ENCODE data around the gene ACOX2. TPM values are rescaled to one million over a fixed set of nuclear protein-coding genes. Genes with fewer than 3 reads are reported as not detected.
A peak's percentile ranks its signal among the peaks of the same experiment; 100 is the strongest.
"Not testable (repeated sequence)": the region's sequence is repeated elsewhere in the genome, so short reads cannot be mapped to it uniquely, and the experiment has no call there.

Gene ACOX2
- total and polyA plus RNA-seq, 2 donors (not counting 1 experiment from before 2014, with no cell fraction given) = 19.0 to 20.5 TPM

DNA sequence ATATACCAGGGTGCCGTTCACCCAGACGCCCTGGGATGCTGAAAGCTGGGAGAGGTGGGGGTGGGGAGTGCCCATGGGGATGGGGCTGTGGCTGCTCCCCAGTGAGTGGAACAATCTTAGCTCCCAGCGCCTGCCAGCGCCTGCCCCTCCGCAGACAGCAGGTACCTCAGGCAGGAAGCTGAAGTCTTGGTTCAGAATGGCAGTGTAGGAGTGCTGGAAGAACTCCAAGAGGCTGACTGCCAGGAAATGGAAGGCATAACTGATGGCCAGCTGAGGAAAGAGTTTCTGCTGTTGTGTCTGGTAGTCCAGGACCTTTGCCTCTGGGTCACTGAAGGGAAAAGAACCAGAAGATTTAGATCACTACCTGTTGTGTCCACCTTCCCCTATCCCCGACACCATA lies 8.4 kb downstream of the ACOX2 start:
- H3K36me3 ChIP-seq (ENCODE audit: control insufficient read depth, insufficient read depth, low read length) = no peaks in the 10 kb centered on the region
- H3K4me3 ChIP-seq (replicated peaks in 1 of 4; ENCODE audit: control extremely low read depth in 1 of 4, insufficient read depth in 1 of 4, low read depth in 3 of 4, low read length in 4 of 4) = no peak overlapping the region
- no peak overlapping the region for H3K9ac ChIP-seq (ENCODE audit: insufficient read depth, low read length)
- no peaks in the 10 kb centered on the region for H4K20me1 ChIP-seq (ENCODE audit: control insufficient read depth, extremely low read depth, insufficient read depth, low read length)
- DNase-seq (ENCODE audit: low read depth in 2 of 2) = peak; percentile 63 to 72
- no peaks in the 10 kb centered on the region for H3K27me3 ChIP-seq (ENCODE audit: control insufficient read depth, insufficient read depth, low read length)
- no peak overlapping the region for H2AFZ ChIP-seq (ENCODE audit: low read length)
- no peak overlapping the region for H3K4me2 ChIP-seq (ENCODE audit: extremely low read depth, insufficient read depth, low read length)
- no peak for TF ChIP-seq EZH2 (IDR thresholded peaks at IDR 0.05; ENCODE audit: low read length, missing control alignments)
- TF ChIP-seq, protein P1, sequence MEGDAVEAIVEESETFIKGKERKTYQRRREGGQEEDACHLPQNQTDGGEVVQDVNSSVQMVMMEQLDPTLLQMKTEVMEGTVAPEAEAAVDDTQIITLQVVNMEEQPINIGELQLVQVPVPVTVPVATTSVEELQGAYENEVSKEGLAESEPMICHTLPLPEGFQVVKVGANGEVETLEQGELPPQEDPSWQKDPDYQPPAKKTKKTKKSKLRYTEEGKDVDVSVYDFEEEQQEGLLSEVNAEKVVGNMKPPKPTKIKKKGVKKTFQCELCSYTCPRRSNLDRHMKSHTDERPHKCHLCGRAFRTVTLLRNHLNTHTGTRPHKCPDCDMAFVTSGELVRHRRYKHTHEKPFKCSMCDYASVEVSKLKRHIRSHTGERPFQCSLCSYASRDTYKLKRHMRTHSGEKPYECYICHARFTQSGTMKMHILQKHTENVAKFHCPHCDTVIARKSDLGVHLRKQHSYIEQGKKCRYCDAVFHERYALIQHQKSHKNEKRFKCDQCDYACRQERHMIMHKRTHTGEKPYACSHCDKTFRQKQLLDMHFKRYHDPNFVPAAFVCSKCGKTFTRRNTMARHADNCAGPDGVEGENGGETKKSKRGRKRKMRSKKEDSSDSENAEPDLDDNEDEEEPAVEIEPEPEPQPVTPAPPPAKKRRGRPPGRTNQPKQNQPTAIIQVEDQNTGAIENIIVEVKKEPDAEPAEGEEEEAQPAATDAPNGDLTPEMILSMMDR (conservative IDR thresholded peaks at IDR 0.05 in 1 of 2, IDR thresholded peaks at IDR 0.05 in 1 of 2; ENCODE audit: low read depth in 1 of 2, low read length in 2 of 2) = no peak
- peaks cover 6% of the 10 kb centered on the region for H3K4me1 ChIP-seq (ENCODE audit: control insufficient read depth, extremely low read depth, insufficient read depth, low read length)
- H3K9me3 ChIP-seq (ENCODE audit: control insufficient read depth, insufficient read depth, low read depth, low read length) = no peaks in the 10 kb centered on the region
- H3K79me2 ChIP-seq (ENCODE audit: control insufficient read depth, insufficient read depth, low read length) = no peaks in the 10 kb centered on the region
- H3K27ac ChIP-seq (ENCODE audit: insufficient read depth, low read length) = no peak overlapping the region

DNA sequence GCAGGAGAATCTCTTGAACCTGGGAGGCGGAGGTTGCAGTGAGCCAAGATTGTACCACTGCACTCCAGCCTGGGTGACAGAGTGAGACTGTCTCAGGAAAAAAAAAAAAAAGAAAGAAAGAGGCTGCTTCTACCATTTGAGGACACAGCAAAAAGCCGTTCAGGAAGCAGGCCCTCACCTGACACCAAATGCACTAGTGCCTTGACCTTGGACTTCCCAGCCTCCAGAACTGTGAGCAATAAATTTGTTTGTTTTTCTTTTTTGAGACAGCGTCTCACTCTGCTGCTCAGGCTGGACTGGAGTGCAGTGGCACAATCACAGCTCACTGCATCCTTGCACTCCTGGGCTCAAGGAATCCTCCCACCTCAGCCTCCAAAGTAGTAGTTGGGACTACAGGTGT lies 9.6 kb downstream of the ACOX2 start:
- DNase-seq (ENCODE audit: low read depth in 2 of 2); H2AFZ ChIP-seq (ENCODE audit: low read length); H4K20me1 ChIP-seq (ENCODE audit: control insufficient read depth, extremely low read depth, insufficient read depth, low read length); H3K36me3 ChIP-seq (ENCODE audit: control insufficient read depth, insufficient read depth, low read length); H3K4me1 ChIP-seq (ENCODE audit: control insufficient read depth, extremely low read depth, insufficient read depth, low read length); H3K4me2 ChIP-seq (ENCODE audit: extremely low read depth, insufficient read depth, low read length); H3K79me2 ChIP-seq (ENCODE audit: control insufficient read depth, insufficient read depth, low read length); H3K27ac ChIP-seq (ENCODE audit: insufficient read depth, low read length); H3K9ac ChIP-seq (ENCODE audit: insufficient read depth, low read length); H3K9me3 ChIP-seq (ENCODE audit: control insufficient read depth, insufficient read depth, low read depth, low read length); H3K27me3 ChIP-seq (ENCODE audit: control insufficient read depth, insufficient read depth, low read length); H3K4me3 ChIP-seq (replicated peaks in 1 of 4; ENCODE audit: control extremely low read depth in 1 of 4, insufficient read depth in 1 of 4, low read depth in 3 of 4, low read length in 4 of 4): not testable (repeated sequence)

DNA sequence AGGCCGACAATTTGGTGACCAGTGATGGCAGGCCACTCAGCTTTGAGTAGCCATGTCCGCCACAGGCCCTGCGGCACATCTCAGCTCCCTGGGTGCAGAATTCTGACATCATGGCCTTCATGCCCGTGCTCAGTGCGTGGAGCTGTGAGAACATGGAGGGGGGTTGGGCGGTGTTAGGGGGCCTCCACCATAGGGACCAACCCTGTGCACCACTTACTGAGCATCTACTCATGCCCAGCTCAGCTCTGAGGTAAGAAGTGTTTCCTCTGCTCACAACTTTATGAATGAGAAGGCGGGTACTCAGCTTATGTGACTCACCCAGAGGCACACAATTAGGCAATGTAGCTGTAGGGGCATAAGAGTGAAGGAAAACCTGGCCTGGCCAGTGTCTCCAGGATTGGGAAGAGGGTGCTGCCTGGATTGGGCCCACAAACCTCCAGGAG lies 10.5 kb downstream of the ACOX2 start:
- no peak overlapping the region for H3K4me3 ChIP-seq (replicated peaks in 1 of 4; ENCODE audit: control extremely low read depth in 1 of 4, insufficient read depth in 1 of 4, low read depth in 3 of 4, low read length in 4 of 4)
- peaks cover 4% of the 10 kb centered on the region for H3K4me1 ChIP-seq (ENCODE audit: control insufficient read depth, extremely low read depth, insufficient read depth, low read length)
- no peaks in the 10 kb centered on the region for H3K36me3 ChIP-seq (ENCODE audit: control insufficient read depth, insufficient read depth, low read length)
- H4K20me1 ChIP-seq (ENCODE audit: control insufficient read depth, extremely low read depth, insufficient read depth, low read length) = no peaks in the 10 kb centered on the region
- H3K27me3 ChIP-seq (ENCODE audit: control insufficient read depth, insufficient read depth, low read length) = no peaks in the 10 kb centered on the region
- H3K4me2 ChIP-seq (ENCODE audit: extremely low read depth, insufficient read depth, low read length) = no peak overlapping the region
- DNase-seq (ENCODE audit: low read depth in 2 of 2) = peak; percentile 93 to 94
- H3K9me3 ChIP-seq (ENCODE audit: control insufficient read depth, insufficient read depth, low read depth, low read length) = no peaks in the 10 kb centered on the region
- H3K79me2 ChIP-seq (ENCODE audit: control insufficient read depth, insufficient read depth, low read length) = no peaks in the 10 kb centered on the region
- no peak overlapping the region for H3K9ac ChIP-seq (ENCODE audit: insufficient read depth, low read length)
- H3K27ac ChIP-seq (ENCODE audit: insufficient read depth, low read length) = no peak overlapping the region
- TF ChIP-seq EZH2 (IDR thresholded peaks at IDR 0.05; ENCODE audit: low read length, missing control alignments) = no peak
- TF ChIP-seq, protein P1 (conservative IDR thresholded peaks at IDR 0.05 in 1 of 2, IDR thresholded peaks at IDR 0.05 in 1 of 2; ENCODE audit: low read depth in 1 of 2, low read length in 2 of 2) = no peak
- no peak overlapping the region for H2AFZ ChIP-seq (ENCODE audit: low read length)
